Measurements from ENCODE around the gene FN3KRP.
"Not testable (repeated sequence)": the region's sequence is repeated elsewhere in the genome, so short reads cannot be mapped to it uniquely, and the experiment has no call there.

FN3KRP gene

DNA sequence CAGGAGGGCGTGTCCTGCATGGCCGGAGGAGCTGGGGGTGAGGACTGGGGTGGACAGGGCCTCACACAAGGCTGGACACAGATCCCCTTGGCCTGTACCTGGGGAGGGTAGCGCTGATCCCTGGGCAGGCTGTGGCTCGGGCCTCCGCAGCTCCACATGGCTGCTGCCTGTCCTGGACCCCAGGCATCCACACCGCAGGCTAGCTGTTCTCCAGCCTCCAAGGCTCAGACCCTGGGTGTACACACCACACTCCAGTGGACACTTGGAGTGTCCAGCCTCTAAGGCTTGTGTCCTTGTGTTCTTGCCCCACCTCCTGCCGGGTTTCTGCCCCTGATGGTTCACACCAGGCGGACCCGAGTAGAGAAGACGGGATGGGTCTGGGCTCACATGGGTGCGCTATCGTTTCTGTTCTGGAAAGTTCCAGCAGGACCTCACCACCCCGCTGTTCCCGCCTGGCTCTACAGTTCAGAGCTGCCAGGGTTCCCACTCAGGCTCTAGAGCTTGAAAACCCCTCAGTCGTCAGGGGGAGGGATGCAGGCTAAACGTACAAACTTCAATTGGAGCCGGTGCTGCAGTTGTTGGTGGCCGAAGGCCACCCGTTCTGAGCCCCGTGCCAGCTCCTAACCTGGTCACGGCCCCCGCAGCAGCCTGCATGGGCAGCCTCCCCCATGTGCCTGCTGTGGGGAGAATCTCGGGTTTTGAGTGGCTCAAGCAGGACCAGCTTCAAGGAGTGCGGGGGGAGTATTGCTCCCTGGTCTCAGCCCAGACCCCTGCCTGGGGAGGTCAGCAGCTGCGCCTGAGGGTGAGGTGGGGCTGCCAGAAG lies 6.6 kb upstream of the FN3KRP start:
- DNase-seq: no peak

- no peak for DNase-seq
Measured at GRCh38 chr17:82710499-82711232, 5.8 kb upstream of the FN3KRP start.

GRCh38 chr17:82713071-82713723 lies 3.3 kb upstream of the FN3KRP start:
- DNase-seq: no peak

- peak; percentile 86 for DNase-seq
Measured at GRCh38 chr17:82718986-82719685, 2.6 kb downstream of the FN3KRP start.

- DNase-seq: no peak
Measured at GRCh38 chr17:82720204-82720603, 3.7 kb downstream of the FN3KRP start.

GRCh38 chr17:82722341-82723013 lies 6.0 kb downstream of the FN3KRP start:
- no peak for DNase-seq

GRCh38 chr17:82723169-82723807 lies 6.8 kb downstream of the FN3KRP start:
- DNase-seq: no peak

DNA sequence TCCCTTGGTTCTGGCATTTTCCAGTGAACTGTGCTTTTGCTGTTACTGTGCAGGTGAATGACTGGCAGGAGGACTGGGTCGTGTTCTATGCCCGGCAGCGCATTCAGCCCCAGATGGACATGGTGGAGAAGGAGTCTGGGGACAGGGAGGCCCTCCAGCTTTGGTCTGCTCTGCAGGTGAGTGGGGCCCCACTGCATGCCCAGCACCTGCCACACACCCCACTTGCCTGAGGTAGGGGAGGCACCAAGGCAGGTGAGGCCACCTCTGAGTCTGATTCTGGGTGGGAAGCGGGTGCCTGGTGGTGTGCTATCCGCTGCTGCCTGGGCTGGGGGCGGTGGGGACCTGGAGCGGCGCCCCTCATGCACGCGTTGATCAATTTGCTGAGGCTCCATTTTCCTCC lies 9.9 kb downstream of the FN3KRP start:
- DNase-seq: no peak

DNA sequence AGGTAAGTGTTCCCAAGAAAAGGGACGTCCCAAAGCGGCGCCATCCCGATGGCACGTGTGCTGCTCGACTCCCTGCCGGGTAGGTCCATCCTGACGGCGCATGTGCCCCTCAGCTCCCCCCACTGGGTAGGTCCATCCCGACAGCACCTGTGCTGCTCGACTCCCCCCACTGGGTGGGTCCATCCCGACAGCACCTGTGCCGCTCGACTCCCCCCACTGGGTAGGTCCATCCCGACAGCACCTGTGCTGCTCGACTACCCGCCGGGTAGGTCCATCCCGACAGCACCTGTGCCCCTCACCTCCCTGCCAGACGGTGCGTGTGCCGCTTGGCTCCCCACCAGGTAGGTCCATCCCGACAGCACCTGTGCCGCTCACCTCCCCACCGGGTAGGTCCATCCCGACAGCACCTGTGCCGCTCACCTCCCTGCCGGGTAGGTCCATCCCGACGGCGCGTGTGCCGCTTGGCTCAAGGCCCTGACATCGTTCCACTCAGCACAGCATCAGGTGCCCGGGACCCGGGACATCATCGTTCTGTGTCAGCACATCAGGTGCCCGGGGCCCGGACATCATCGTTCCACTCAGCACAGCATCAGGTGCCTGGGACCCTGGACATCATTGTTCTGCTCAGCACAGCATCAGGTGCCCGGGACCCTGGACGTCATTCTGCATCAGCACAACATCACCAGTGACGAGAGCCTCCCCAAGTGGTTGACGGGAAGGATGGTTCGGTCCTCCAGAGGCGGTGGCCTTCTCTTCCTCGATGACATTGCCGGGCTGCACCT lies 13.2 kb downstream of the FN3KRP start:
- DNase-seq: no peak

- no peak for DNase-seq
Measured at GRCh38 chr17:82732118-82732743, 15.7 kb downstream of the FN3KRP start.

DNA sequence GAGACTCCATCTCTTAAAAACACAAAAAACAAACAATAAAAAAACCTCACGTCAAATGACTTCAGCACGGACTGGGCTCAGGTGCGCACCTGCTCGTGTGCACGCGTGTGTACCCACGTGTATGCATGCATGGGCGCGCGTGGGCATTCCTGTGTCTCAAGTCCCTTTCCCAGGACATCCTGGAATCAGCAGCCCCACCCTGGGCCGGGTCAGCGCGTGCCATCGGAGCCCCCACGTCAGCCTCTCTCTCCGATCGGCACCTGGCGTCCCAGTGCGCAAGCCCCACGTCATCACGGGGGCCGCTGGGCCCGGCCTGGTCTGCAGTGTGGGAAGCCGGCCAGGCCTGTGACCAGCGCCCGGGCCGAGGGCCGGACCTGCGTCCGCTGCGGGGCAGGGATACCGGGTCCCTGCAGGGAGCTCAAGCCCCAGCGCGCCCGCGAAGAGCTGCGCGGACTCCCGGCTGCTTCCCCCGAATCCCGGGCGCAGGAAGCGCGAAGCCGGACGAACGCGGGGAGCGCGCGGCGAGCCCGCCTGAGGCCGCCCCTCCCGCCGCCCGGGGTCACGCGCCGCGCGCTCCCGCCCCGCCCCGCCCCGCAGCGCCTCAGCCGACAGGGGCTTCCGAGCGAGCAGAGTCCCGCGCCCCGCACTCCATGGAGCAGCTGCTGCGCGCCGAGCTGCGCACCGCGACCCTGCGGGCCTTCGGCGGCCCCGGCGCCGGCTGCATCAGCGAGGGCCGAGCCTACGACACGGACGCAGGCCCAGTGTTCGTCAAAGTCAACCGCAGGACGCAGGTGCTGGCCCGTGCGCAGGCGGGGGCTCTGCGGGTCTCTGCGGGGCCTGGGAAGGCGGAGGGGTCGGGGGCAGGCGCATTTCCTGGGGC lies 18.7 kb downstream of the FN3KRP start, which contains the start of gene FN3K:
TSS of gene FN3K (plus strand) at position 629 of the 880 bp plus-strand sequence. CDS start at position 651, 22 bp downstream.
- peak; percentile 92 for DNase-seq

- no peak for DNase-seq
Measured at GRCh38 chr17:82736511-82737185, 20.1 kb downstream of the FN3KRP start.

- peak; percentile 90 for DNase-seq
Measured at GRCh38 chr17:82737967-82738877, 21.7 kb downstream of the FN3KRP start.

GRCh38 chr17:82740906-82741759 lies 24.6 kb downstream of the FN3KRP start:
- no peak for DNase-seq

DNA sequence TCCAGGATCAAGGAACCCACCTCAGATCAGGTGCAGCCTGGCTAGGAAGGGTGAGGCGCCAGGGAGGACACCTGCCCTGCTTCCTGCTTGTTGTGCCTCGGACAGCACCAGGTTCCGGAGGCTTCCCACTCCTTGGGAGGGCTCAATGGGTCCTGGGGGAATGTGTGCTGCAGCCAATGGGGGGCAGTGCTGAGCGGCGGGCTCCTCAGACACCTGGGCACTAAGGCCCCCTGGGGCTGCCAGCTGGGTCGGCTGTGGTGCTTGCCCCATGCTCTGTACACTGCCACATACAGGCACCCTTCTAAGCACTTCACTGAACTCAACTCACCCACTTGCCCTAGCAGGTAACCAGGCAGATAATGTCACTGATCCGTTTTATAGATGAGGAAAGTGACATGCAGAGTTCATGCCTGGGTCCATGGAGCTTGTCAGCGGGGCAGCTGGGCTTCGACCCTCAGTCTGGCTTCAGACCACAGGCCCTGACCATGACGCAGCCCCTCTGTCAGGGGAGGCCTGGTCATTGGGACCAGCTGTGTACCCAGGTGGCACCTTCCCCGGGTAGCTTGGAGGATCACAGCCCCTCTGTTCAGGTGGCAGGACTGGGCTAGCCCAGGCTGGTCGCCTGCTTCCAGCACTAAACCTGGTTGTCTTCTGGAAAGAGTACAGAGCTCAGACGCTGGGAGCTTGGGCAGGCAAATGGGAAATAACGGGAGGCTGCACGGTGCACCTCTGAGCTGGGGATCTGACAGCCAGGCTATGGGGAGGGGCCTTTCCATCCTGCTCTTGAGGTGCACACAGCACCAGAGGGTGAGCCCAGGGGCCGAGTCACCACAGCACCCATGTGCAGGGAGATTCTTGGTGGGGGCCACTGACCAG lies 27.1 kb downstream of the FN3KRP start:
- DNase-seq: no peak

- DNase-seq: not testable (repeated sequence)
Measured at GRCh38 chr17:82744736-82745135, 28.2 kb downstream of the FN3KRP start.

Measured in DMS53 (cell line).